ENCODE measurements around the gene NT5C. TPM values are rescaled to one million over a fixed set of nuclear protein-coding genes. Genes with fewer than 3 reads are reported as not detected.

Gene NT5C
- total RNA-seq, 2 donors from 2014 or later = 120 to 166 TPM

DNA sequence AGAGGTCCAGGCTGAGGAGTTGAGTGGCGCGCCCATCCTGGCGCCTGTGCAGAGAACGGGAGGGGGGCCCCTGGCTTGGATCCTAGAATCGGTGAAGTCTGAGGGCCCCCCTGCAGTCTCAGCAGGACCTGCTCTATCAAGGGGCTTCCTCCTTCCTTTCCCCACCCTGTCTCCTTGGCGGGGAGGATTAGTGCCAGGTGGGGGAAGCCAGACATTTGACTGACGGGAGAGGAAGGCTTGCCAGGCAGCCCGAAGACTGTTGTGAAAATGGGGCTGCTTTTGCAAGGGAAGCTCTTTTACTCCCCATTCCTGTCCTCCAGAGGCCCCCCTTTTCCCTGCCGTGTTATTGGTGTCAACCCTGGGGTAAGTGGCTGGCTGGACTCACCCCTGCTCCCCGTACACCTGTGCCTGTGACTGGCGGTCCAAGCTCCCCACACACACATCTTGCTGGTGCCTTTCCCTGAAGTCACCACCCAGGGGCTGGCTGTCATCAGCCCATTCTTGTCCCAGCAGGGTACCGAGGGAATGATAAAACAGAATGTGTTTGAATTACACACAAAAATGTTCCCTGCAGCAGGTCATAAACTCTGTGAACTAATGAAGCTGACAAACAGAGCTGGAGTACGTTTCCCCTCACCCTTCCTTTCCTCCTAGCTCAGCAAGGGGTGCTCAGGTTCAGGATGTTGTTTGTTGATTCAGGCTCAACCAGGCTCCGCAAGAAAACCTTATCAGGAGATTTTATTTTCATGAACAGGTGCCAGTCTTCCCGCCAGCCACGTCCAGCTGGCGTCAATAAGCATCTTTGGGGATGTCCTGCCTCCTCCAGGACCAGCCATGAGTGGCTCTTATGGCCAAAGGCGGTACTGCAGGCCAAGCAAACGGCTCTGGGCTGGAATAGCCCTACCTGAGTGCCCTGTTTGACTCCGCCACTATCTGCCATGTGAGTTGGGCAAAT lies 26.1 kb downstream of the NT5C start:
- H3K9me3 ChIP-seq = no peaks in the 10 kb centered on the region
- WGBS = 43% methylated on average over 20 of the region's 20 CpGs
- TF ChIP-seq POLR2A (IDR thresholded peaks at IDR 0.05) (no peak), POLR2AphosphoS5 (IDR thresholded peaks at IDR 0.05) (peak; percentile 78)
- TF ChIP-seq, protein P1, sequence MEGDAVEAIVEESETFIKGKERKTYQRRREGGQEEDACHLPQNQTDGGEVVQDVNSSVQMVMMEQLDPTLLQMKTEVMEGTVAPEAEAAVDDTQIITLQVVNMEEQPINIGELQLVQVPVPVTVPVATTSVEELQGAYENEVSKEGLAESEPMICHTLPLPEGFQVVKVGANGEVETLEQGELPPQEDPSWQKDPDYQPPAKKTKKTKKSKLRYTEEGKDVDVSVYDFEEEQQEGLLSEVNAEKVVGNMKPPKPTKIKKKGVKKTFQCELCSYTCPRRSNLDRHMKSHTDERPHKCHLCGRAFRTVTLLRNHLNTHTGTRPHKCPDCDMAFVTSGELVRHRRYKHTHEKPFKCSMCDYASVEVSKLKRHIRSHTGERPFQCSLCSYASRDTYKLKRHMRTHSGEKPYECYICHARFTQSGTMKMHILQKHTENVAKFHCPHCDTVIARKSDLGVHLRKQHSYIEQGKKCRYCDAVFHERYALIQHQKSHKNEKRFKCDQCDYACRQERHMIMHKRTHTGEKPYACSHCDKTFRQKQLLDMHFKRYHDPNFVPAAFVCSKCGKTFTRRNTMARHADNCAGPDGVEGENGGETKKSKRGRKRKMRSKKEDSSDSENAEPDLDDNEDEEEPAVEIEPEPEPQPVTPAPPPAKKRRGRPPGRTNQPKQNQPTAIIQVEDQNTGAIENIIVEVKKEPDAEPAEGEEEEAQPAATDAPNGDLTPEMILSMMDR (IDR thresholded peaks at IDR 0.05) = peak; percentile 75 to 90 (median 84)
- intact Hi-C loops (cut with DNase I) = loop anchor here (5.0 kb wide), 1 partner anchor 143 kb away; no protein-coding TSS in a partner anchor
- H3K4me1 ChIP-seq (replicated peaks) = no peaks in the 10 kb centered on the region
- peak overlapping the region; percentile 43 to 62 for H3K27ac ChIP-seq
- H3K27me3 ChIP-seq (replicated peaks; ENCODE audit: insufficient read depth) = no peaks in the 10 kb centered on the region
- H3K4me3 ChIP-seq = no peak overlapping the region
- no peaks in the 10 kb centered on the region for H3K36me3 ChIP-seq
- peak; percentile 70 for DNase-seq (ENCODE audit: low spot score)

DNA sequence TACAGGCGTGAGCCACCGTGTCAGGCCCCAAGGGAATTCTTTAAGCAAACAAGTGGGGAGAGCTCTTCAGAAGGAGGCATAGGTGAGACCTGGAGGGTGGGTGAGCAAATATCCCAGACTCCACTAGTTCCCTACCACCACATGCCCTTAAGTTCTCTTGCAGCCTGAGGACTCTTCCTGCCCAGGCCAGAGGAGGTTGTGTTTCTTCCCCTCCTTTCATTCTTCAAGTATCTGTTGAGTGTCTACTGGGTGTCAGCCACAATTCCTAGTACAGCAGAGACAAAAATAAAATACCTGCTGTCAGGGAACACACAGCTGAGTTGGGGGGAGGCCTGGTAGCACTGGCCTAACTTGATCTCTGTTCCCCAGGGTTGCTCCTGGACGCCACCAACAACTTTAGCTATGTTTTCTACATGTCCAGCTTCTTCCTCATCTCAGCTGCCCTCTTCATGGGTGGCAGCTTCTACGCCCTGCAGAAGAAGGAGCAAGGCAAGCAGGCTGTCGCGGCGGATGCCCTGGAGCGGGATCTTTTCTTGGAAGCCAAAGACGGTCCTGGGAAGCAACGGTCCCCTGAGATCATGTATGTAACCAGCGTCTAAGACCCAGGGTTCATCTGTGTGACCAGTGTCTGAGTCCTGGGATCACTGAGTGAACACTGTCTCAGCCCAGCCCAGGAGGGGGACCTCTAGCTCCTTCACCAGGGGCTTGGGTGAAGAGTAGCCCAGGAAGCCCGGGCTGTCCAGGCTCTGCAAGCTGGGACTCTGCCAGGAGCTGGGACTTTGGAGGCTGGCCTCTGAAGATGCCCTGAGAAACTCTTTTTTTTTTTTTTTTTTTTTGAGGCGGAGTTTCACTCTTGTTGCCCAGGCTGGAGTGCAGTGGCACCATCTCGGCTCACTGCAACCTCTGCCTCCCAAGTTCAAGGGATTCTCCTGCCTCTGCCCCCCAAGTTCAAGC lies 27.7 kb downstream of the NT5C start:
- intact Hi-C loops (cut with DNase I) = no loop called here
- H3K9me3 ChIP-seq = no peaks in the 10 kb centered on the region
- H3K27ac ChIP-seq = no peak overlapping the region
- no peaks in the 10 kb centered on the region for H3K36me3 ChIP-seq
- H3K4me3 ChIP-seq = no peak overlapping the region
- DNase-seq (ENCODE audit: low spot score) = no peak
- no peaks in the 10 kb centered on the region for H3K4me1 ChIP-seq (replicated peaks)
- H3K27me3 ChIP-seq (replicated peaks; ENCODE audit: insufficient read depth) = no peaks in the 10 kb centered on the region
- TF ChIP-seq, protein P1 (IDR thresholded peaks at IDR 0.05) = no peak
- no peak for TF ChIP-seq POLR2A (IDR thresholded peaks at IDR 0.05)
- TF ChIP-seq POLR2AphosphoS5 (IDR thresholded peaks at IDR 0.05) = no peak
- WGBS = 91% methylated on average over 14 of the region's 14 CpGs

DNA sequence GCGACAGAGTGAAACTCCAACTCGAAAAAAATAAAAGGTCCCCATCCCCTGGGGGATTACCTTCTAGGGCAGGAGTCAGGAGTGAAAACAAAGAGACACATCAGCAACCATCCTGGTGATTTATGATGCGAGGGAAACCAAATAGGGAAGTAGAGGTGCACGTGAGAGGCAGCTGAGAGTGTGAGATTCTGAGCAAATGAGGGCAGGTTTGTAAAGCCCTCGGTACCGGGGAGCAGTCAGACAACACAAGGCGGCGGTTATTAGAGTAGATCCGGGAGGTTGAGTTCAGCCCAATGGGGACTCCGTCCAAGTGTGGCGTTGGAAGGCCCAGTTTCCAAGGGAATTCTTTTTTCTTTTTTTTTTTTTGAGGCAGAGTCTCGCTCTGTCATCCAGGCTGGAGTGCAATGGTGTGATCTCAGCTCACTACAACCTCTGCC lies 29.1 kb downstream of the NT5C start:
- Histone ChIP-seq H3K36me3 (no peaks in the 10 kb centered on the region), H3K4me3 (no peak overlapping the region), H3K4me1 (replicated peaks) (no peaks in the 10 kb centered on the region), H3K27ac (no peak overlapping the region), H3K9me3 (no peaks in the 10 kb centered on the region), H3K27me3 (replicated peaks; ENCODE audit: insufficient read depth) (no peaks in the 10 kb centered on the region)
- WGBS = 45% methylated on average over 12 of the region's 12 CpGs
- no peak for DNase-seq (ENCODE audit: low spot score)
- intact Hi-C loops (cut with DNase I) = no loop called here
- TF ChIP-seq POLR2A (IDR thresholded peaks at IDR 0.05) (no peak), POLR2AphosphoS5 (IDR thresholded peaks at IDR 0.05) (no peak)
- TF ChIP-seq, protein P1 (IDR thresholded peaks at IDR 0.05) = no peak

DNA sequence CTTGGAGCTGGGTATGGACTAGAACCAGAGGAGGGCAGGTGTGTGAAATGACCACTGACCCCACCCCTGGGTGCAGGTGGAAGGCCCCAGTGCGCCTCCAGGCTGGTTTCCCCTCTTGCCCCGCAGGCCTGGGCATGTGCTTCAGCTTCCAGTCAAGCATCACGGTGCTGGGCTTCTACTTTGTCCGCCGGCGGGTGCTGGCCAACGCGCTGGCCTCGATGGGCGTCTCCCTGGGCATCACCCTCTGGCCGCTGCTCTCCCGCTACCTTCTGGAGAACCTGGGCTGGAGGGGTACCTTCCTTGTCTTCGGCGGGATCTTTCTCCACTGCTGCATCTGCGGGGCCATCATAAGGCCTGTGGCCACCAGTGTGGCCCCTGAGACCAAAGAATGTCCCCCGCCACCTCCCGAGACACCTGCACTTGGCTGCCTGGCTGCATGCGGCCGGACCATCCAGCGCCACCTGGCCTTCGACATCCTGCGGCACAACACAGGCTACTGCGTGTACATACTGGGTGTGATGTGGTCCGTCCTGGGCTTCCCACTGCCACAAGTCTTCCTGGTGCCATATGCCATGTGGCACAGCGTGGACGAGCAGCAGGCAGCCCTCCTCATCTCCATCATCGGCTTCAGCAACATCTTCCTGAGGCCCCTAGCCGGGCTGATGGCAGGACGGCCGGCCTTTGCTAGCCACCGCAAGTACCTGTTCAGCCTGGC lies 31.5 kb downstream of the NT5C start:
- H3K27me3 ChIP-seq (replicated peaks; ENCODE audit: insufficient read depth) = no peaks in the 10 kb centered on the region
- intact Hi-C loops (cut with DNase I) = no loop called here
- no peak for DNase-seq (ENCODE audit: low spot score)

More for the DNA sequence above, 31.5 kb downstream of the NT5C start:
- H3K36me3 ChIP-seq = no peaks in the 10 kb centered on the region
- H3K4me3 ChIP-seq = no peak overlapping the region
- WGBS = 97% methylated on average over 31 of the region's 31 CpGs
- H3K4me1 ChIP-seq (replicated peaks) = peaks cover 6% of the 10 kb centered on the region
- TF ChIP-seq, protein P1 (IDR thresholded peaks at IDR 0.05) = no peak
- no peak for TF ChIP-seq POLR2AphosphoS5 (IDR thresholded peaks at IDR 0.05)
- TF ChIP-seq POLR2A (IDR thresholded peaks at IDR 0.05) = no peak
- no peaks in the 10 kb centered on the region for H3K9me3 ChIP-seq
- no peak overlapping the region for H3K27ac ChIP-seq
